H1 (cell line): Measurements from ENCODE around the gene COX7B2. TPM values are rescaled to one million over a fixed set of nuclear protein-coding genes. Genes with fewer than 3 reads are reported as not detected.

Experiments used
- CHD1 ChIP-seq: IDR thresholded peaks from 2 replicates; pipeline ENCODE4 v1.6.1; 2012; ENCODE audit warnings: low read depth, low read length, improper control_type of control experiment
- polyA plus RNA-seq, 7 experiments: library from polyadenylated mRNA; depleted of rRNA in 3 of 7; stranded (reverse) in 5 of 7; unstranded in 2 of 7; fragments of >200 nt in 5 of 7; fragments of 200-250 nt in 2 of 7; gene quantifications; 1 replicate in 5 of 7; 2 replicates in 1 of 7; 4 replicates in 1 of 7; pipeline versions ENCODE4 v1.2.1 to v1.2.3, GENCODE V29; 2011 to 2013; ENCODE audit warnings: missing spikeins in 2 of 7, mixed read lengths in 2 of 7
- total RNA-seq: library from RNA; stranded (reverse); fragmentation: NEBNext Ultra II Directional; extraction: Animal tissue kit (Norgen Biotek cat#: 25700); gene quantifications from 2 replicates; pipeline ENCODE4 v1.2.1, GENCODE V29; 2021

The COX7B2 gene
- total and polyA plus RNA-seq, 2 of the 8 experiments (the other 6 are each of a cell fraction or from before 2014, with no cell fraction given), result not detected

GRCh38 chr4:46949822-46950221 lies 40.8 kb upstream of the COX7B2 start (continued):
- no peak for TF ChIP-seq CHD1
